ENCODE measurements around the gene CAMTA2.

Gene CAMTA2

GRCh38 chr17:4986951-4987766 is at the start of gene CAMTA2:
Gene CAMTA2 (minus strand): TSS chr17:4987675. CDS start chr17:4986222, 1,453 bp downstream.
- peak; percentile 50 for TF ChIP-seq CTCF (conservative IDR thresholded peaks at IDR 0.05; ENCODE audit: low read depth, low read length)
- peak; percentile 50 for DNase-seq (ENCODE audit: low read depth)
- peak within 1 kb of the TSS; percentile 87 for H3K4me3 ChIP-seq (ENCODE audit: low read depth, low read length)

- no peak within 1 kb of the TSS for H3K4me3 ChIP-seq (ENCODE audit: low read depth, low read length)
- no peak for TF ChIP-seq CTCF (conservative IDR thresholded peaks at IDR 0.05; ENCODE audit: low read depth, low read length)
- DNase-seq (ENCODE audit: low read depth): no peak
Observed at GRCh38 chr17:5035315-5035714, 47.8 kb upstream of the CAMTA2 start, which contains the start of gene SLC52A1. Gene SLC52A1 (minus strand): TSS chr17:5035426. CDS start chr17:5034606, 820 bp downstream.

GRCh38 chr17:5034651-5035050 is 47.2 kb upstream of the CAMTA2 start:
- no peak overlapping the region for H3K4me3 ChIP-seq (ENCODE audit: low read depth, low read length)
- no peak for TF ChIP-seq CTCF (conservative IDR thresholded peaks at IDR 0.05; ENCODE audit: low read depth, low read length)
- DNase-seq (ENCODE audit: low read depth): no peak

GRCh38 chr17:5034063-5034462 is 46.6 kb upstream of the CAMTA2 start:
- no peak overlapping the region for H3K4me3 ChIP-seq (ENCODE audit: low read depth, low read length)
- no peak for DNase-seq (ENCODE audit: low read depth)
- TF ChIP-seq CTCF (conservative IDR thresholded peaks at IDR 0.05; ENCODE audit: low read depth, low read length): no peak

GRCh38 chr17:5033352-5034015 is 46.0 kb upstream of the CAMTA2 start:
- no peak for TF ChIP-seq CTCF (conservative IDR thresholded peaks at IDR 0.05; ENCODE audit: low read depth, low read length)
- no peak for DNase-seq (ENCODE audit: low read depth)
- no peak overlapping the region for H3K4me3 ChIP-seq (ENCODE audit: low read depth, low read length)

- no peak overlapping the region for H3K4me3 ChIP-seq (ENCODE audit: low read depth, low read length)
- DNase-seq (ENCODE audit: low read depth): no peak
- TF ChIP-seq CTCF (conservative IDR thresholded peaks at IDR 0.05; ENCODE audit: low read depth, low read length): no peak
Observed at GRCh38 chr17:5032865-5033264, 45.4 kb upstream of the CAMTA2 start.

All from choroid plexus epithelial cell (primary cell).